ENCODE results near the gene RNF141.

RNF141 gene

GRCh38 chr11:10462746-10463300, 78.2 kb downstream of the RNF141 start:
- H3K4me3 ChIP-seq = no peak overlapping the region
- in situ Hi-C loops (cut with MboI; ENCODE audit: low sequenced_read_pairs) = no loop called here
- no peak for DNase-seq (ENCODE audit: low spot score in 2 of 2)
- H3K4me1 ChIP-seq = no peaks in the 10 kb centered on the region
- H3K27me3 ChIP-seq (ENCODE audit: low read depth) = no peaks in the 10 kb centered on the region
- H3K9me3 ChIP-seq = no peaks in the 10 kb centered on the region
- no peaks in the 10 kb centered on the region for H3K36me3 ChIP-seq (replicated peaks)

Data from HAP-1 (cell line).